Myocyte (in vitro differentiated cells): ENCODE results near the gene SIGLEC14. TPM values are rescaled to one million over a fixed set of nuclear protein-coding genes. Genes with fewer than 3 reads are reported as not detected.
A peak's percentile ranks its signal among the peaks of the same experiment; 100 is the strongest.
"Not testable (repeated sequence)": the region's sequence is repeated elsewhere in the genome, so short reads cannot be mapped to it uniquely, and the experiment has no call there.

Experiments
- DNase-seq: peaks from one replicate; pipeline ENCODE4 v3.0.0-alpha.2; 2012; ENCODE audit warnings: low read depth
- polyA plus RNA-seq: library from polyadenylated mRNA; unstranded; fragments of >200 nt; gene quantifications from one replicate; pipeline ENCODE4 v1.2.1, GENCODE V29; 2012; ENCODE audit warnings: missing spikeins
- total RNA-seq: library from RNA; depleted of rRNA; stranded (reverse); fragments of >200 nt; gene quantifications from 2 replicates; pipeline ENCODE4 v1.2.3, GENCODE V29; 2014

SIGLEC14 gene
- total RNA-seq = not detected in 2 replicates
- not detected for polyA plus RNA-seq

- DNase-seq = not testable (repeated sequence)
Observed at GRCh38 chr19:51646730-51647129, at the start of gene SIGLEC14. Gene SIGLEC14, minus strand, starts transcription at chr19:51646825. Its CDS starts 66 bp downstream, at chr19:51646759.

GRCh38 chr19:51695702-51696315 is 49.2 kb upstream of the SIGLEC14 start:
- no peak for DNase-seq

GRCh38 chr19:51695088-51695487 is 48.5 kb upstream of the SIGLEC14 start:
- DNase-seq = no peak

- DNase-seq = no peak
Observed at GRCh38 chr19:51694318-51695085, 47.9 kb upstream of the SIGLEC14 start.

- no peak for DNase-seq
Observed at GRCh38 chr19:51693819-51694218, 47.2 kb upstream of the SIGLEC14 start.

- no peak for DNase-seq
Observed at GRCh38 chr19:51693260-51693659, 46.6 kb upstream of the SIGLEC14 start, which contains the start of gene SPACA6. Gene SPACA6, plus strand, starts transcription at chr19:51693330. Its CDS starts 197 bp downstream, at chr19:51693527.

GRCh38 chr19:51692468-51692867 is 45.8 kb upstream of the SIGLEC14 start:
- DNase-seq = no peak

- DNase-seq = no peak
Observed at GRCh38 chr19:51691584-51692428, 45.2 kb upstream of the SIGLEC14 start.

GRCh38 chr19:51691074-51691583 is 44.5 kb upstream of the SIGLEC14 start:
- peak; percentile 39 for DNase-seq

GRCh38 chr19:51690454-51691073 is 43.9 kb upstream of the SIGLEC14 start:
- DNase-seq = peak; percentile 71

GRCh38 chr19:51689751-51690453 is 43.3 kb upstream of the SIGLEC14 start:
- DNase-seq = peak; percentile 29

- DNase-seq = peak; percentile 93
Observed at GRCh38 chr19:51688671-51689571, 42.3 kb upstream of the SIGLEC14 start.

GRCh38 chr19:51687791-51688670 is 41.4 kb upstream of the SIGLEC14 start:
- peak; percentile 91 for DNase-seq

- DNase-seq = no peak
Observed at GRCh38 chr19:51686171-51686570, 39.5 kb upstream of the SIGLEC14 start.

GRCh38 chr19:51681286-51681941 is 34.8 kb upstream of the SIGLEC14 start:
- DNase-seq = peak; percentile 71

GRCh38 chr19:51680474-51680873 is 33.8 kb upstream of the SIGLEC14 start:
- no peak for DNase-seq

- no peak for DNase-seq
Observed at GRCh38 chr19:51676566-51677083, 30.0 kb upstream of the SIGLEC14 start.
